Dedifferentiated amniotic fluid mesenchymal stem cell (primary cell): ENCODE data around the gene FBN3.

Experiments
- DNase-seq: peaks from one replicate; pipeline ENCODE4 v3.0.0-alpha.2; 2016; ENCODE audit errors: extremely low spot score

FBN3 gene

DNA sequence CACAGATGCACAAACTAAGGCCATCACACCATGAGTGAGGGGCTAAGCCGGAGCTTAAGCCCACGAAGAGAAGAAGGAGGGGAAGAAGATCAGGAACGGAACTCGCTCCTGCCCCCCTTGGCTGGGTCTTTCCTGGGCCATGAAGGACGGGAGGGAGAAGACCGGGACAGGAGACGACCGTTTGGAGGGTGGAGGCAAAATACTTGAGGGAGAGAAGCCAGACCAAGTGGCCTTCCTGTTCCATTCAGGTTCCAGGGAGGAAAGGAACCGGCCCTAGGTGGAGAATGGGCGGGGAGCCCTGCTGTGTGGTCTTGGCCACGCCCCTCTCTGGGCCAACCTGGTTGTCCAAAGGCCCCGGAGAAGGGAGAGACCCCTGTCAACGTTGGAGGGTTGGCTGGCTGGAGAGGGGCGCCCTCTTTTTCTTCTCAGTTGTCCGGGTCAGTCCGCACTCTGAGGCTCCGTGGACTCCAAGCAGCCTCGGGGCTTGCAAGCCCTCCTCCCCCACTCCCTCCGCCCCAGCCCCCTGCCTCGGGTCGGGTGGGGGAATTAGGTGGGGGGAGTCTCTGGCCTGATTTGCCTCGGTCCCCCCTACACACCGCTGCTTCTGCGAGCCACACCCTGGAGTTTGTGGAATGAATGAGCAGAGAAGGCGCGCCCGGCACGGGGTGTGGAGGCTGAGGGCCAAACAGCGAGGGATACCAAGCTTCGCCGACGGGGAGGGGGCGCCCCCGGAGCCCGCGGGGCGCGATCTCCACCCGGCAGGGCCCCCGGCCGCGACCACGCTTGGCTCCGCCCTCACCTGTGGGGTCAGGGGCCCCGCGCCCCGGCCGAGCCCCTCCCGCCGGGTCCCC, 757 bp downstream of the FBN3 start:
- DNase-seq: no peak

DNA sequence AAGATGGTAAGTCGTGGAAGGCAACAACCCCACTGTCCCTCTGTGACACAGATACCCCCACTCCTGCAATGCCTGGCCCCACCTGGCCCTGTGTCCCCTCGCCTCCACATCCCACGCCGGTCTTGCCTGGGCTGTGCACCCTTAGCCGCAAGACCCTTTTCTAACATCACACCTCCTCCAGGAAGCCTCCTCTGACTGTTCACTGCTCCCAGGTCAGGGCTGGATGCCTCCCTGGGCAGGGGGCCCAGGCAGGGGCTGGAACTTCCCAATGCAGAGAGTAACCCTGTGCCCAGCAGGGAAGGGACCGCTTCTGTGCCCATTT, 1.3 kb downstream of the FBN3 start:
- no peak for DNase-seq

DNA sequence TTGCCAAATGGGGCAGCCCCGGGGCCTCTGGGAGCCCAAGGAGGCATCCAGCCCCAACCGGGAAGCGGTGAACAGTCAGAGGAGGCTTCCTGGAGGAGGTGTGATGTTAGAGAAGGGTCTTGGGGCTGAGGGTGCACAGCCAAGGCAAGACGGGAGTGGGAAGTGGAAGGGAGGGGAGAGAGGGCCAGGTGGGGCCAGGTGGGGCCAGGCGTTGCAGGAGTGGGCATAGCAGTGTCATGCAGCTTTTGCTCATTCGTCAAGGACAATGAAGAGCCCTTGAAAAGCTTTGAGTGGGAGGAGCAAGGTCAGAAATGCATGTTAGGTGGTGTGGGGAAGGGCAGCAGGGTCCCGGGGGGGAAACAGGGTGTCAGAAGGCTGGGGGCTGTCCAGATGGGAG, 1.8 kb downstream of the FBN3 start:
- DNase-seq: no peak

DNA sequence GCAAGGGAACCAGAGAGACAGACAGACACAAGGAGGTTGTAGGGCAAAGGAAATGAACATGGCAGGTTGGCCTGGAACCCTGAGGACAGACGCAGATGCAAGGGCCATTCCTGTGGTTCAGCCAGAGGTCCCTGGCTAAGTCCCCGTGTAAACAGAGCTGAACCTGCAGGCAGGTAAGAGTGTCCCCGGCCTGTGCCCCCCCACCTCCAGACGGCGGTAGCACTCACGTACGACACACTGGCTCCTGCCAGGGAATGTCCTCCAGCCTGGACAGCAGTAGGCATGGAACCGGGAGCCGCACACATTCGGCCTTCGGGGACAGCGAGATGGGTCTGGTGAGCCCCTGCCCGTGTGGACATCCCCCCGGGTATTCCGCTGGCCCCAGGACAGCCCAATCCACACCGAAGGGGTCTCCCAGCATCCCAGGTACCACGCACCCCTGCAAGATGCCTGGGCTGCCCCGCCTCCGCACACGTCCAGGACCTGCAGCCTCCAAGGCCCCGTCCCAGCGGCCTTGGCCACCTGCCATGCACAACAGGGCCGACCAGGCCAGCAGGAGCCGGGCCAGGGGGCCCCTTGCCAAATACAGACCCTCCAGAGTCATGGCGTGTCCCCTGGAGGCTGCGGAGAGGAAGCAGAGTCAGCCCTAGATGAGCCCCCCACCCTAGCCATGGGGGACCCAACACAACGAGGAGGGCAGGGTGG, 2.4 kb downstream of the FBN3 start:
- DNase-seq: no peak

DNA sequence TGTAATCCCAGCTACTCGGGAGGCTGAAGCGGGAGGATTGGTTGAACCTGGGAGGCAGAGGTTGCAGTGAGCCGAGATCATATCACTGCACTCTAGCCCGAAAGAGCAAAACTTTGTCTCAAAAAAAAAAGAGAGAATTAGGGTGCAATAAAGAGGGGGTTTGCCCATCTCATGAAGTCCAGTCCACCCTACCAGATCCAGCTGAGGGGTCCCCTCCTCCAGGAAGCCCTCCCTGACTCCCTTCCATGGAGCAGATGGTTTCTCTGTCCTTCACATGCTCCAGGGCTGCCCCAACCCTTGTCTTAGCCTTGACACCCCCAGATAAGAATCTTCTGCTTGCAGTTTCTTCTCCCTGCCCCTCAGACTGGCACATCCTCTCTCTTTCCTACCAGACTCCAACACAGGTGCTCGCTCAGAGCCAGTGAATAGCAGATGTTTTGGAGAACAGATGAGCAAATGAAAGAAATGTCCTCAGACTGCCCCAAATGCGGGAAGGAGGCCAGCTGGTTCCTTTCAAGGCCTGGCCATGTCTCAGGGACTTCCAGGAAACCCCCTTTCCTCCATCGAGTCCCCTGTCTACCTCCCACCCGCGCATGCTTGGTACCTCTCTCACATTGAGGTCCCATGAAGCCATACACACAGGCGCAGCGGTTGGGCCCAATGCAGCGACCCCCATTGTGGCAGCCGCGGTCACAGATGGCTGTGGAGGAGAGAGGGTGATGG, 5.0 kb downstream of the FBN3 start:
- no peak for DNase-seq

DNA sequence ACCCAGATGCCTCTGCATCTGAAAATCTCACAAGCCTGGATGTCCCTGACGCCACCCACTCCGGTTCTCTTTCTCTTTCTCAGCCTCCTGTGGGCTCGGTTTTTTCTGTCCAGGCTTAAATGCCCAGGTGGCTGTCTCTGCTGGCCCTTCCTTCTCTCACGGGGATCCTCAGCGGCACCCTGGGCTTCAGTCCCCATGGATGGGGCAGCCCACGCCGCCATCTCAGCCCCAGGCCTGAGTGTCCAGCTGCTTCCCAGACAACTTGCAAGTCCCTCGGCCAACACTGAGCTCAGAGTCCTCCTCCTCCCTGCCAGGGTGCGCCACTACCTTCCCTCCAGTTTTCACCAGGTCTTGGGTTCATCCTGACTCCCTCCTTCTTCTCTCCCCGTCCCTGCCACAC, 6.4 kb downstream of the FBN3 start:
- no peak for DNase-seq

DNA sequence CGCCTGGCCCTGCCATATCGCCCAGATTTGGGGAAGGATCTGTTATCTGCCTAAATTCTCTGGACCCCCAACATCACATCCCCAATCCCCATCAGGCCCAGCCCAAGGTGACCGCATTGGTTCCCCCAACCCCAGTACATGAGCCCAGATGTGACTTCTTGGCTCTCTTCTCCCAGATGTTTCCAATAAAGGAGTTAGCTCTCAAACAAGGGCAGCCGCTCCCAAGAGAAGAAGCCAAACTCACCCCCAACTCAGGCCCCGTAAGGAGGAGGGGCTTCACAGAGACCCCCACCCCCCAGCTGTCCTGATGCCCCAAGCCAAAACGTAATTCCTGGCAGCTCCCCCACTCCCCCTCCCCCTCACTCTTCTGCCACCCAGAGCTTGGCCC, 6.9 kb downstream of the FBN3 start:
- DNase-seq: no peak

DNA sequence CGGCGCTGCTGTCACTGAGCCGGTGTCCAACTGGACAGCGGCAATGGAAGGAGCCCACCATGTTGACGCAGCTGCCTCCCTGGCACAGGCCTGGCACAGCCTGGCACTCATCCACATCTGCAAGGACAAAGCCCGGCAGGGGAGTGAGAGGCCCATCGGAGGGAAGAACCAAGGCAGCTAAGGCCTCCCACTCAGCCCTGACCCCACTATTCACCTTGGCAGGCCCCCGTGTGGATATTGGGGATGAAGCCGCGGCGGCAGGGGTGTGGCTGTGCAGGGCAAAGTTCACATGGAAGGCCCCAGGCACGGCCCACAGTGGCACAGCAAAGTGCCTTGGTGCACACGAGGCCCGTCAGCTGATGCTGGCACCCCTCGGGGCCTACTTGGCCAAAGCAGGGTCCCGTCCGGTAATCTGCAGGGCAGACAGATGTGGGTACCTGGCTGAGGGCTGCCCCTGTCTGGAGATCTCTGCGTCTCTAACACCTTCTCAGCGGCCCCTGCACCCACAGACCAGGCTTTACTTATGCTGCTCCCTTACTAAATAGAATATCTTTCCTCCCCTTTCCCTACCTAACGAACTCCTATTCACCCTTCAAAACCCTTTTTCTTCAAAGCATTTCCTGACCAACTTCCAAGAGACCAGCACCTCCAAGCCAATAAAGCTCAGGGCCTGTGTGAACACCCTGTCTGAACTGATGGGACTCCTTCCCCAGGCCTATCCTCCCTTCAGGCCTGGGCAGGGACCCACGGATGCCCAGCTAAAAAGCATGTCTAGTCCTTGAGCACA, 7.5 kb downstream of the FBN3 start:
- DNase-seq: no peak

DNA sequence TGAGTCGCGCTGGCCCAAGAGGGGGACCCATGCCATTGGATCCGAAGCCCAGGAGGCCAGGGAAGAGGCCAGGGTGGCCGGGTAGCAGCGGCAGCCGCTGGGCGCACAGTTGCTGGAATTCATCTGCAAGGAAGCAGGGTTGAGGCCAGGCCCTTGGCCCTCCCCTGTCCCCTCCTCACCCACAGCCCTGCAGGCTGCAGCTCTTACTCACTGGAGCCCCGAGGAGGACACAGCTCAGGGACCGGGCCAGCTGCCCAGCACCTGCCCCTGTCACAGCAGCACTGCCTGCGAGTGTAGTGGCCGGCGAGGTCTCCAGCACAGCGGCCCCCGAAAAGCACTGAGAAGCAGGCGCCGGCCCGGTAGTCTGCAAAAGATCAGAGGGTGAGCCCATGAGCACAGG, 11.2 kb downstream of the FBN3 start:
- no peak for DNase-seq

DNA sequence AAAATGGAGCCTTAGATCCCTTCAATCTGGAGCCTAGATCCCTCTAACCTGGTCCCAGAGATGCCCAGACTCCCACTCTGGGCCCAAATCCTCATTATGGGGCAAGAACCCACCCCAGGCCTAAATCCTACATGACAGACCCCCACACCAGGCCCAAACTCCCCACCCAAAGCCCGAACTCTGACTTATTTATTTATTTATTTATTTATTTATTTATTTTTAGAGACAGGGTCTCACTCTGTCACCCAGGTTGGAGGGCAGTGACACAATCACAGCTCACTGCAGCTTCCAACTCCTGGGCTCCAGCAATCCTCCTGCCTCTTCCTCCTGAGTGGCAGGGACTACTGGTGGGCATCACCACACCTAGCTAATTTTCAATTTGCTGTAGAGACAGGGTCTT, 12.0 kb downstream of the FBN3 start:
- no peak for DNase-seq

DNA sequence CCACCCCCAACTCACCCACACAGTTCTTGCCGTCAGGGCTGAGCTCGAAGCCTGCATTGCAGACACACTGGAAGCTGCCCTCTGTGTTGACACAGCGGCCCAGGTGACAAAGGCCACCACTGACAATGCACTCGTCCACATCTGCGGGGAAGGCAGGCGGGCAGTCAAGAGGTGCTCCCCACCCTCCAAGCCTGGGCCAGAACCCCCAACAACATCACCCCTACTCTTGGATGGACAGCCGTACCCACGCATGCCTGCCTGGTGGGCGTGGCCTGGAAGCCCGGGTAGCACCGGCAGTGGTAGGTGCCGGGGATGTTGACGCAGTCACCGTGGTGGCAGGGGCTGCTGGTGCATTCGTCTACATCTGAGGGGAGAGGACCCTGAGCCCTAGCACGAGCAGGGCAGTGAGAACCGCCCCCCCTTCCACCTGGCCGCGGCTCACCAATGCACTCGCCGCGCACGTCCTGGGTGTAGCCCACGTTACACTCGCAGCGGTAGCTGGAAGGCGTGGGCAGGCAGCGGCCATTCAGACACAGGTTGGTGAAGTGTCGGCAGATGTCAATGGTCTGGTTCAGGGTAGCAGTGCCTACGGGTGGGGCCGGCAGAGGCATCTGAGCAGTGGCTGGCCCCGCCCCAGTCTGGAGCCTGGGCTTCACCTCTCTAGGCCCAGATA, 13.3 kb downstream of the FBN3 start:
- no peak for DNase-seq

DNA sequence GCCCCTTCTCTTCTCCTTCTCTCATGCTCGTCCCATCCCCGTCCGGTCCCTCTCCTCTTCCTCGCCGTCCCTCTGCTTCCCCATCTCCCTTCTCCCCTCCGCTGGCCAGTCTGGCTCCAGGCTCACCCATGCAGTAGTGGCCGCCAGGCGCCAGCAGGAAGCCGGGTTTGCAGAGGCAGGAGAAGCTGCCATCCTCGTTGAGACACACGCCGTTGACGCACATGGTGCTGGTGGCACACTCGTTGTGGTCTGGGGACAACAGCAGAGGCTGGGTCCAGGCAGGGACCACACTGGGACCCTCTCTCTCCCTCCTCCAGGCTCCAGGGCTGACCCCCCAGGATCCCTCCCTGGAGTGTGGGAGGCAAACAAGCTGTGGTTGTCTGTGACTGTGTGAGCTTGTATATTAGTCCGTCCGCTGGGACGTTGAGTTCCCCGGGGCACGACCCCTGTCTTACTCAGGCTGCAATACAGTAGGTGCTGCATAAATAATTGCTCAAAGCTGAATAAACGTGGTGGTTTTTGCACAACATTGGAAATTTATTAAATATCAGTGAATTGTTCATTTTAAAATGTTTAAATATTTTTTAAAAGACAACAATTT, 16.4 kb downstream of the FBN3 start:
- no peak for DNase-seq

DNA sequence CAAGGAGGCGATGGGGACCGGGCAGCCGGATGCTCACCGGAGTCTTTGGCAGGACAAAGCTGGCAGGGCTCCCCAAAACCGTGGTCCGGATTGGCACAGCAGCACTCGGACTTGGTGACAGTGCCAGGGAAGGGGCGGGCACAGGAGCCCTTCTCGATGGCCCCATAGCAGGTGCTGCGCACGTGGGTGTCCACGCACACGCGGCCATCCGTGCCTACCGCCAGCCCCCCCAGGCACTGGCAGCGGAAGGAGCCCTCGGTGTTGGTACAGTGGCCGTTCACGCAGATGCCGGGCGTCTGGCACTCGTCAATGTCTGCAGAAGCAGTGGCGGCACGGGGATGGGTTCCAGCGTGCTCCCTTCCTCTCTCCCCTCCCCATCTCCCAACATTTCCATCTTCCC, 17.9 kb downstream of the FBN3 start:
- DNase-seq: no peak

DNA sequence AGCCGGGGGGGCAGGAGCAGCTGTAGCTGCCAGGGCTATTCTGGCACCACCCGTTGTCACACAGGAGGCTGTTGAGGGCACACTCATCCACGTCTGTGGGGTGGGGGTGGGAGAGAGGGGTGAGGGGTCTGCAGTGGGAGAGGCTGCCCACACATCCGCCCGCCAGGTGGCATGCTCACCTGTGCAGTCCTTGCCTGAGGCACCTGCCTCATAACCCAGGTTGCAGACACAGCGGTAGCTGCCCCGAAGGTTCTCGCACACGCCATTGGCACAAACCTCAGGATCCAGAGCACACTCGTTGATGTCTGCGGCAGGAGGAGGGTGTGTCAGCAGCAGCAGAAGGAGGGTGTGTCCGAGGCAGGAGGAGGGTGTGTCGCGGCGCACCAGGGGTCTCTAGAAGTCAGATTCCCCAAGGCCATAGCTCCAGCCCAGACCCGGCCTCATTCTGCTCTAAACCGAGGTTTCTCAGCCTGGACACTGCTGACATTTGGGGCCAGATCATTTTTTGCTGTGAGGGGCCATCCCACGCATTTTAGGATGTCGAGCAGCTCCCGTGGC, 20.3 kb downstream of the FBN3 start:
- no peak for DNase-seq

DNA sequence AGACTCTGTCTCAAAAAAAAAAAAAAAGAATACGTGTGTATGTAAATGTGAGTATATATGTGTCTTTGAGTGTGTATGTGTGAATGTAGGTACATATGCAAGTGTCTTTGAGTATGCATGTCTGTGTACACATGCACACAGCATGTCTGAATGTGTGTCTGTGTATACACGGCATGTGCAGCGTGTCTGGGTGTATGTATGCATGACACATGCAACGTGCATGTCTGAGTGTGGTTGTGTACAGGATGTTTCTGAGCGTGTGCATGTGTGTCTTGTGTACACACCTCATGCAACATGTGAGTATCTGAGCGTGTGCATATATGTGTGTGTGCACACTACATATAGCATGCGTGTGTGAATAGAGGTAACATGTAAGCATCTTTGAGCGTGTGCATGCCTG, 20.8 kb downstream of the FBN3 start:
- DNase-seq: no peak

DNA sequence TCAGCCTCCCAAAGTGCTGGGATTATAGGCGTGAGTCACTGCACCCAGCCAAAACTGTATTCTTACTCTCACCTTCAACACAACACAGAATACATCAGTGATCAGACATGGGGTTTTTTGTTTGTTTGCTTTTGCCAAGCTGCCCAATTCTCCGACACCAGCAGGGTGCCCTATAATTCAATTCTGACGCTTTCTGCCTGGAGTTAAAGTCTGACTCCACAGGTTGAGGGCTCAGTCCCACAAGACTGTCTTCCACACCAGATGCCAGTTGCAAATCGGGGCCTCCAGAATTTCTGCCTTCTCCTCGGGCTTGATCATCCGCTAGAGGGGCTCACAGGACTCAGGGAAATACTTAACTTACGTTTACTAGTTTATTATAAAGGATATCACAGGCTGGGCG, 22.1 kb downstream of the FBN3 start:
- no peak for DNase-seq

DNA sequence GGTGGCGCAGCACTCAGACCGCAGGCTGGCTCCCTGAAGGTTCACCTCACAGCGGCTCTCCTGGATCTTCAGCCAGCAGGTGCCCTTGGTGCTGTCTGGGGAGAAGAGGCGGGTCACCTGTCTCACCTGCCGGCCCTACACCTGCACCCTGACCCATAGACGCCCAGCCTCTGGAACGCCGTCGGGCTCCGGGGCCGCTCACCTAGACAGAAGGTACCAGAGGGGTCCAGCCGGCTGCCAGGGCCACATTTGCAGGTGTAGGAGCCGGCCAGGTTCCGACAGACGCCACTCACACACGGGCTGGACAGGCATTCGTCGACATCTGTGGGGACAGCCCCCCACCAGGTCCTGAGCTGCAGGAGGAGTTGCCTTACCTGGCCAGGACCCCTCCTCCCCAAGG, 22.9 kb downstream of the FBN3 start:
- DNase-seq: no peak

DNA sequence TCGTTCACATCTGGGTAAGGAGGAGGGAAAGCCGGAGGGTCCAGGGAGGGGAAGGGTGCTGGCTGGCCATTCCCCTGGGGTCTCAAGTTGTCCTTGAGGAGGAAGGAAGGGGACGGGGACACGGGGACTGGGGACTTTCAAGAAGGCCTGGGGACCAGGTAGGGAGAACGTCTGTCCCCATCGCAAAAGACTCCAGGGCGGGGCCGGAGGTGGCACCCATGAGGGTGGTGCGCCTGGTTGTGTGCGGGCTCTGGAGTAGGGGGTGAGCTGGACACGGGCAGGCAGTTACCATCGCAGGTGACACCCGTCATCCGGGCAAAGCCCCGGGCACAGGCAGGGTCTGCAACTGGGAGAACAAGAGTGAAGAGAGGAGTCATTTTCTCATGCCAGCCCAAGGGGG, 23.4 kb downstream of the FBN3 start:
- DNase-seq: no peak

DNA sequence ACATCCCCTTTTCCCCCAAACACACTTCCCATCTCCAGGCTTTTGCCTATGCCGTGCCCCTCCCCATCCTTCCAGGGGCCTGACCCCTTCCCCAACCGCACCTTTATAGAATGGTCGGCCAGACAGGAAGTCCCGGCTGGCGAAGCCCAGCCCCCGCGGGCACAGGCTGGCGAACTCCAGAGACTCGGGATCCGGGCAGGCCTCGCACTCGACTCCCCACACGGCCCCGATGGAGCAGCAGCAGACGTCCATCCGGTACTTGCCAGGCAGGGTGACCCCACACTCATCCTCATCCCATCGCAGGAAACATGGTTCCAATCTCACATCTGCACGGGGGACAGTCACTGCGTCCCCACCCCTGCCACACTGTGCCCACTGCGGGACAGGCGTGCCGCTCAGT, 25.7 kb downstream of the FBN3 start:
- no peak for DNase-seq

DNA sequence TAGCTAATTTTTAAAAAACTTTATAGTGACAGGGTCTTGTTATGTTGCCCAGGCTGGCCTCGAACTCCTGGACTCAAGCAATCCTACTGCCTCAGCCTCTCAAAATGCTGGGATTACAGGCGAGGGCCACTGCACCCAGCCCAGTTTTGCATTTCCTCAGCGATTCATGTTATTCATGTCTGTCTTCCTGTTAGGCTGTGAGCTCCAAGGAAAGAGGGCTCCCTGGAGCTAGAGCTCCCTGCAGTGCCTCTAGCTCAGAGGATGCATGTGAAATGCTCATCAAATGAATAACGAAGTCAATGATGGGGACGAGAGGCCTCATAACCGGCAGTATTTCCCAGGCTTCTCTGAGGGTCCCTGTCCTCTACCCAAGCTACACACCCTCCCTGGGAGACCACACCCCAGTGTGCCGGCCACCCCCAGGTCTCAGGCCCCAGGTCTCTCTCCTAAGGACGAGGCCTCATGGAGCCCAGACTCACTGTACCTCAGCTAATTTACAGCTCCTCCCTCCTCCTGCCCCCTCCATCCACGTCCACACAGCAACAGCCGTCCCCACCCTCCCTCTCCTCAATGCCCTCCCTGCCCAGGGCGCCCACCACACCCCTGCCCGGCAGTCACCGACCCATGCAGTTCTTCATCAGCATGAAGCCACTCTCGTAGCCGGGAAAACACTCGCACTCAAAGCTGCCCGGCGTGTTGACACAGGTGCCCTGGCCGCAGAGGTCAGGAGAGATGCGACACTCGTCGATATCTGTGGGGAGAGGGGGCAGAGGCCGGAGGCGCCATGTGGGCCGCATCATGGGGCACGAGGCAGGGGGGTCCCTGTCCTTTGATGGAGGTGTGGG, 28.5 kb downstream of the FBN3 start:
- DNase-seq: no peak
